Adrenal gland (tissue), 12 donors: ENCODE results near the gene PSTK. TPM values are rescaled to one million over a fixed set of nuclear protein-coding genes. Genes with fewer than 3 reads are reported as not detected.
A peak's percentile ranks its signal among the peaks of the same experiment; 100 is the strongest.

Source experiments
- DNase-seq, 7 donors: peaks; one replicate each; pipeline ENCODE4 v3.0.0-alpha.2; 2019 to 2020
- H3K27ac ChIP-seq, 5 donors: fragments of 200-600 bp; sonication (generic) in 4 of 5; 1 replicate in 3 of 5; 2 replicates in 2 of 5; pipeline versions ENCODE4 v1.5.1 to v1.8.0; 2016 to 2020; ENCODE audit warnings: mild to moderate bottlenecking in 1 of 5
- H3K27me3 ChIP-seq: fragments of 200-600 bp; 2 replicates; pipeline ENCODE4 v1.8.0; 2021
- H3K36me3 ChIP-seq, 2 donors: fragments of 200-600 bp; replicated peaks in 1 of 2; 1 replicate in 1 of 2; 2 replicates in 1 of 2; pipeline versions ENCODE4 v1.5.1 to v1.8.0; 2018 to 2022
- H3K4me1 ChIP-seq, 2 donors: fragments of 200-600 bp; replicated peaks in 1 of 2; 1 replicate in 1 of 2; 2 replicates in 1 of 2; pipeline versions ENCODE4 v1.5.1 to v1.8.0; 2018 to 2021
- H3K4me3 ChIP-seq, 4 donors: fragments of 200-600 bp; sonication (generic) in 3 of 4; one replicate each; pipeline ENCODE4 v1.5.1; 2016 to 2018
- H3K9me3 ChIP-seq, 3 donors: fragments of 200-600 bp; sonication (generic) in 1 of 3; replicated peaks in 1 of 3; 1 replicate in 2 of 3; 2 replicates in 1 of 3; pipeline versions ENCODE4 v1.5.1 to v1.8.0; 2016 to 2021
- CTCF ChIP-seq, 6 experiments: fragments of 450-650 bp in 4 of 6; fragments of 200-600 bp in 2 of 6; sonication (generic) in 1 of 6; IDR thresholded peaks; 1 replicate in 5 of 6; 2 replicates in 1 of 6; pipeline versions ENCODE4 v1.5.1 to v1.8.0; 2016 to 2021; ENCODE audit warnings: antibody characterized with exemption in 6 of 6, mild to moderate bottlenecking in 2 of 6, moderate library complexity in 1 of 6
- POLR2A ChIP-seq, 2 donors: fragments of 450-650 bp; IDR thresholded peaks; one replicate each; pipeline ENCODE4 v1.6.1; 2017; ENCODE audit warnings: antibody characterized with exemption in 2 of 2, mild to moderate bottlenecking in 2 of 2, moderate library complexity in 1 of 2
- WGBS, 4 donors: extraction: QIAGEN DNeasy Blood & Tissue Kit in 2 of 4; methylation state at CpG; one replicate each; pipeline versions ENCODE4 v1.1.5 to v1.1.7; 2013 to 2017; 5-methylcytosine and 5-hydroxymethylcytosine counted together
- intact Hi-C, 2 donors: fragments of 100-400 bp; cut with DNase I; formaldehyde crosslinking; loops; one replicate each; pipeline versions ENCODE4 v1.14.1 to v1.15.0; 2022 to 2023
- polyA plus RNA-seq, 3 donors: library from polyadenylated mRNA; stranded (reverse); fragments of 200-250 nt in 2 of 3; fragments of 350-450 nt in 1 of 3; fragmentation: Illumina TruSeq in 1 of 3; extraction: RNeasy Lipid Tissue Mini Kit (QIAGEN cat#74804) in 1 of 3; gene quantifications; one replicate each; pipeline ENCODE4 v1.2.3, GENCODE V29; 2013 to 2014
- total RNA-seq, 9 donors: library from RNA; depleted of rRNA in 4 of 9; stranded (reverse); fragments of >200 nt in 4 of 9; fragments of 120-200 nt in 1 of 9; fragmentation: NEBNext Ultra II Directional in 1 of 9; extraction: Animal tissue kit (Norgen Biotek cat#: 25700) in 1 of 9; gene quantifications; one replicate each; pipeline versions ENCODE4 v1.1.0 to v1.2.4, GENCODE V29; 2013 to 2023
- donor health status: healthy with polysubstance abuse.
- donor health status: Bipolar disorder and iron deficiency.
- donor health status: DM: yes; HTN: yes; CAD: no.
- donor health status: DM: no; HTN: no; CAD: no.
- donor health status: DM: no; HTN: no; CAD: no.
- donor health status: DM: yes; HTN: yes; CAD: no.

Gene PSTK
- total and polyA plus RNA-seq, 12 donors, result 2.1 to 9.0 (median 6.3) TPM

GRCh38 chr10:122939856-122940543, 40.2 kb upstream of the PSTK start:
- intact Hi-C loops, result no loop called here
- Histone ChIP-seq H3K4me3 (no peak overlapping the region), H3K36me3 (peaks cover 0 to 13% of the 10 kb centered on the region in 2 donors), H3K4me1 (peaks cover 0 to 6% of the 10 kb centered on the region in 2 donors), H3K9me3 (no peaks in the 10 kb centered on the region), H3K27me3 (no peaks in the 10 kb centered on the region), H3K27ac (no peak overlapping the region)
- WGBS, 4 donors, result 82 to 94% (median 86%) methylated on average over 1 of the region's 1 CpG
- no peak for DNase-seq
- TF ChIP-seq CTCF (IDR thresholded peaks at IDR 0.05) (no peak), POLR2A (IDR thresholded peaks at IDR 0.05) (no peak)

- no peak for DNase-seq
Measured at GRCh38 chr10:122949296-122949695, 30.9 kb upstream of the PSTK start.

GRCh38 chr10:122953902-122954730, 26.1 kb upstream of the PSTK start, which contains the start of gene C10orf88:
Gene C10orf88 (minus strand): TSS chr10:122954227. CDS start chr10:122954178, 49 bp downstream.
- peaks cover 0 to 18% of the 10 kb centered on the region in 2 donors for H3K4me1 ChIP-seq
- TF ChIP-seq POLR2A (IDR thresholded peaks at IDR 0.05) (peak; percentile 43 to 49), CTCF (IDR thresholded peaks at IDR 0.05) (no peak)
- intact Hi-C loops, result no loop called here
- H3K4me3 ChIP-seq, result peak within 1 kb of the TSS; percentile 62 to 87 (median 82)
- no peaks in the 10 kb centered on the region for H3K27me3 ChIP-seq
- peak within 1 kb of the TSS in 4 of 5 donors; percentile 53 to 85 (median 63) for H3K27ac ChIP-seq
- no peaks in the 10 kb centered on the region for H3K36me3 ChIP-seq
- H3K9me3 ChIP-seq, result no peaks in the 10 kb centered on the region
- 4 to 18% (median 7%) methylated on average over 25 to 77 of the region's 77 CpGs for WGBS, 4 donors
- DNase-seq, result peak; percentile 96 to 99 (median 98)

More at GRCh38 chr10:122949296-122949695, 30.9 kb upstream of the PSTK start:
- Histone ChIP-seq H3K4me1 (peaks cover 0 to 15% of the 10 kb centered on the region in 2 donors), H3K36me3 (peaks cover 0 to 12% of the 10 kb centered on the region in 2 donors), H3K4me3 (no peak overlapping the region), H3K9me3 (no peaks in the 10 kb centered on the region), H3K27me3 (no peaks in the 10 kb centered on the region), H3K27ac (no peak overlapping the region)
- 96 to 98% (median 97%) methylated on average over 3 of the region's 3 CpGs for WGBS, 4 donors
- intact Hi-C loops, result no loop called here
- TF ChIP-seq CTCF (IDR thresholded peaks at IDR 0.05), result no peak
- TF ChIP-seq POLR2A (IDR thresholded peaks at IDR 0.05), result no peak

- TF ChIP-seq POLR2A (IDR thresholded peaks at IDR 0.05) (no peak), CTCF (IDR thresholded peaks at IDR 0.05) (no peak)
- H3K27me3 ChIP-seq, result no peaks in the 10 kb centered on the region
- DNase-seq, result peak in 3 of 7 donors; percentile 13 to 55 (median 26)
- WGBS, 4 donors, result 62 to 71% (median 68%) methylated on average over 13 of the region's 13 CpGs
- H3K4me3 ChIP-seq, result peak overlapping the region in 1 of 4 donors; percentile 78
- intact Hi-C loops, result no loop called here
- H3K4me1 ChIP-seq, result peaks cover 0 to 18% of the 10 kb centered on the region in 2 donors
- peak overlapping the region in 1 of 5 donors; percentile 42 for H3K27ac ChIP-seq
- no peaks in the 10 kb centered on the region for H3K36me3 ChIP-seq
- no peaks in the 10 kb centered on the region for H3K9me3 ChIP-seq
Measured at GRCh38 chr10:122954731-122955050, 25.5 kb upstream of the PSTK start.
